Caco-2 (cell line): ENCODE measurements around the gene MRGPRG. TPM values are rescaled to one million over a fixed set of nuclear protein-coding genes. Genes with fewer than 3 reads are reported as not detected.
"Not testable (repeated sequence)": the region's sequence is repeated elsewhere in the genome, so short reads cannot be mapped to it uniquely, and the experiment has no call there.

Experiments
- Bru-seq: library from RNA; stranded (reverse); fragments of 400-500 nt; gene quantifications from one replicate; lab custom pipeline; 2021; lab: Mats Ljungman, UMichigan
- BruChase-seq, 2 experiments: library from RNA; stranded (reverse); fragments of 400-500 nt; gene quantifications; one replicate each; lab custom pipeline; 2021; lab: Mats Ljungman, UMichigan
- BruUV-seq: library from RNA; stranded (reverse); fragments of 400-500 nt; replicated peaks from 2 replicates; lab custom pipeline; 2021; lab: Mats Ljungman, UMichigan
- CTCF ChIA-PET: fragments of 300-600 bp; sonication (Branson Sonifier 250); formaldehyde crosslinking; loops from one replicate; lab custom pipeline; 2022; ENCODE audit warnings: antibody characterized with exemption; lab: Charles Lee
- POLR2A ChIA-PET: fragments of 300-600 bp; sonication (Branson Sonifier 250); formaldehyde crosslinking; loops from one replicate; lab custom pipeline; 2022; ENCODE audit warnings: antibody characterized with exemption; lab: Charles Lee
- DNase-seq, 2 experiments: peaks; one replicate each; pipeline versions ENCODE4 v3.0.0 to v3.0.0-alpha.2; 2020 to 2022
- H3K27me3 ChIP-seq: replicated peaks from 2 replicates; pipeline ENCODE4 v1.6.0; 2011; ENCODE audit warnings: low read length; ENCODE audit not compliant: control insufficient read depth, insufficient read depth
- H3K36me3 ChIP-seq: 2 replicates; pipeline ENCODE4 v1.5.1; 2011; ENCODE audit warnings: low read length; ENCODE audit not compliant: control insufficient read depth, insufficient read depth
- H3K4me1 ChIP-seq: fragments of 250-450 bp; sonication (Bioruptor Pico); 2 replicates; pipeline ENCODE4 v1.5.1; 2020; ENCODE audit warnings: mild to moderate bottlenecking
- H3K4me3 ChIP-seq: 2 replicates; pipeline ENCODE4 v1.5.1; 2011; ENCODE audit warnings: low read depth, mild to moderate bottlenecking, control low read depth, low read length
- H3K9me3 ChIP-seq: fragments of 250-450 bp; sonication (Bioruptor Pico); 2 replicates; pipeline ENCODE4 v1.5.1; 2020; ENCODE audit warnings: mild to moderate bottlenecking, moderate library complexity
- H3K27ac Mint-ChIP-seq: one replicate; pipeline ENCODE4 v1.8.0; 2022; ENCODE audit warnings: mixed read lengths; ENCODE audit not compliant: unreplicated experiment
- H3K27me3 Mint-ChIP-seq: one replicate; pipeline ENCODE4 v1.8.0; 2022; ENCODE audit warnings: mixed read lengths; ENCODE audit not compliant: insufficient read depth, unreplicated experiment
- H3K36me3 Mint-ChIP-seq: one replicate; pipeline ENCODE4 v1.8.0; 2022; ENCODE audit warnings: mild to moderate bottlenecking, mixed read lengths; ENCODE audit not compliant: insufficient read depth, unreplicated experiment
- H3K4me1 Mint-ChIP-seq: one replicate; pipeline ENCODE4 v1.8.0; 2022; ENCODE audit warnings: low read depth, mixed read lengths; ENCODE audit not compliant: unreplicated experiment
- H3K4me3 Mint-ChIP-seq: one replicate; pipeline ENCODE4 v1.8.0; 2022; ENCODE audit warnings: mild to moderate bottlenecking, moderate library complexity, mixed read lengths; ENCODE audit not compliant: unreplicated experiment
- H3K9me3 Mint-ChIP-seq: one replicate; pipeline ENCODE4 v1.8.0; 2022; ENCODE audit warnings: mixed read lengths; ENCODE audit not compliant: unreplicated experiment
- intact Hi-C: fragments of 100-400 bp; cut with micrococcal nuclease; formaldehyde crosslinking; loops from one replicate; pipeline ENCODE4 v1.10.0; 2022; ENCODE audit not compliant: unreplicated experiment
- long read RNA-seq: library from polyadenylated mRNA; stranded (forward); transcript quantifications from one replicate; pipeline ENCODE4 v2.0.0, GENCODE V29; 2022
- total RNA-seq: library from RNA; stranded (reverse); gene quantifications from 2 replicates; pipeline ENCODE4 v1.2.3, GENCODE V29; 2022
- TF ChIP-seq, protein P1 (sequence below), 2 experiments: fragments of 200-600 bp in 1 of 2; IDR thresholded peaks; 1 replicate in 1 of 2; 2 replicates in 1 of 2; pipeline versions ENCODE4 v1.5.1 to v1.8.0; 2011 to 2022; ENCODE audit warnings: antibody characterized with exemption in 1 of 2, control low read depth in 1 of 2, inconsistent platforms in 1 of 2, low read depth in 1 of 2, low read length in 1 of 2, mild to moderate bottlenecking in 1 of 2, moderate library complexity in 1 of 2; ENCODE audit not compliant: insufficient read depth in 1 of 2, severe bottlenecking in 1 of 2, unreplicated experiment in 1 of 2

The MRGPRG gene, protein sequence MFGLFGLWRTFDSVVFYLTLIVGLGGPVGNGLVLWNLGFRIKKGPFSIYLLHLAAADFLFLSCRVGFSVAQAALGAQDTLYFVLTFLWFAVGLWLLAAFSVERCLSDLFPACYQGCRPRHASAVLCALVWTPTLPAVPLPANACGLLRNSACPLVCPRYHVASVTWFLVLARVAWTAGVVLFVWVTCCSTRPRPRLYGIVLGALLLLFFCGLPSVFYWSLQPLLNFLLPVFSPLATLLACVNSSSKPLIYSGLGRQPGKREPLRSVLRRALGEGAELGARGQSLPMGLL
- total RNA-seq: not detected in 2 replicates
- not detected for Bru-seq, nascent RNA
- not detected for BruChase-seq, experiment 1, labeled RNA remaining after a 2-hour chase
- BruChase-seq, experiment 2, labeled RNA remaining after a 6-hour chase: not detected
- long read RNA-seq: 0 reads

DNA sequence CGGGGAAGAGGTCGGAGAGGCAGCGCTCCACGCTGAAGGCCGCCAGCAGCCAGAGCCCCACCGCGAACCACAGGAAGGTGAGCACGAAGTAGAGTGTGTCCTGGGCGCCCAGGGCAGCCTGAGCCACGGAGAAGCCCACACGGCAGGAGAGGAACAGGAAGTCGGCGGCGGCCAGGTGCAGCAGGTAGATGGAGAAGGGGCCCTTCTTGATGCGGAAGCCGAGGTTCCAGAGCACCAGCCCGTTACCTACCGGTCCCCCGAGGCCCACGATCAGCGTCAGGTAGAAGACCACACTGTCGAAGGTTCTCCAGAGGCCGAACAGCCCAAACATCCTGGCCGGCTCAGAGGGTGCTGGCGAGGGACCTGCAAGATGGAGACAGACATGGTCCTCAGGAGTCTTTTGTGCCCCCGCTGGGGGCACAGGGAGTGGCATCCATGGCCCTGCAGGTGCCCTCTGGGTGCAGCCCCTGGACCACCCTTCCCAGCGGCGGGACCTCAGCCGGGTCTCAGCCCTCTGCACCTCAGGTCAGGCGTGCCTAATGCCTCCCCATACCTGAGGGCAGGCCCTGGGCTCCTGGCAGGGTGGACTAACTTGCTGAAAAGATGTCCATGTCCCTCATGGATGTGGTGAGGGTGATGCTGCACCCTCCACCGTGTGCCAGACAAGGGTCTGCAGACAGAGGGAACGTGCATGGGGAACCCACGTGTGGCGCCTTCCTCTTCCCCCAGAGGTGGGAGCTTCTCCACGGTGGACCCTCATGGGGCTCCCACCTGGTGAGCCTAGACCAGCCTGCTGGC is at the start of gene MRGPRG:
MRGPRG (minus strand) TSS at position 331 of the 798 bp plus-strand sequence; CDS start at position 331, 0 bp downstream.
- peak in 1 of 2 experiments; percentile 32 for DNase-seq
- no peaks in the 10 kb centered on the region for H3K9me3 ChIP-seq
- no peaks in the 10 kb centered on the region for H3K36me3 Mint-ChIP-seq
- no peaks in the 10 kb centered on the region for H3K36me3 ChIP-seq
- H3K4me3 Mint-ChIP-seq: no peak within 1 kb of the TSS
- no peaks in the 10 kb centered on the region for H3K9me3 Mint-ChIP-seq
- CTCF ChIA-PET: no interaction called here
- no peaks in the 10 kb centered on the region for H3K4me1 Mint-ChIP-seq
- TF ChIP-seq, protein P1, sequence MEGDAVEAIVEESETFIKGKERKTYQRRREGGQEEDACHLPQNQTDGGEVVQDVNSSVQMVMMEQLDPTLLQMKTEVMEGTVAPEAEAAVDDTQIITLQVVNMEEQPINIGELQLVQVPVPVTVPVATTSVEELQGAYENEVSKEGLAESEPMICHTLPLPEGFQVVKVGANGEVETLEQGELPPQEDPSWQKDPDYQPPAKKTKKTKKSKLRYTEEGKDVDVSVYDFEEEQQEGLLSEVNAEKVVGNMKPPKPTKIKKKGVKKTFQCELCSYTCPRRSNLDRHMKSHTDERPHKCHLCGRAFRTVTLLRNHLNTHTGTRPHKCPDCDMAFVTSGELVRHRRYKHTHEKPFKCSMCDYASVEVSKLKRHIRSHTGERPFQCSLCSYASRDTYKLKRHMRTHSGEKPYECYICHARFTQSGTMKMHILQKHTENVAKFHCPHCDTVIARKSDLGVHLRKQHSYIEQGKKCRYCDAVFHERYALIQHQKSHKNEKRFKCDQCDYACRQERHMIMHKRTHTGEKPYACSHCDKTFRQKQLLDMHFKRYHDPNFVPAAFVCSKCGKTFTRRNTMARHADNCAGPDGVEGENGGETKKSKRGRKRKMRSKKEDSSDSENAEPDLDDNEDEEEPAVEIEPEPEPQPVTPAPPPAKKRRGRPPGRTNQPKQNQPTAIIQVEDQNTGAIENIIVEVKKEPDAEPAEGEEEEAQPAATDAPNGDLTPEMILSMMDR (IDR thresholded peaks at IDR 0.05; ENCODE audit: insufficient read depth in 1 of 2, low read depth in 1 of 2, low read length in 1 of 2, severe bottlenecking in 1 of 2, unreplicated experiment in 1 of 2): no peak
- H3K4me1 ChIP-seq: no peaks in the 10 kb centered on the region
- peaks cover 45% of the 10 kb centered on the region for H3K27me3 Mint-ChIP-seq
- BruUV-seq: no TSS peak
- intact Hi-C loops: loop anchor here (5.0 kb wide), 1 partner anchor 126 kb away; no protein-coding TSS in a partner anchor
- peaks cover 4% of the 10 kb centered on the region for H3K27me3 ChIP-seq
- H3K27ac Mint-ChIP-seq: no peak within 1 kb of the TSS
- POLR2A ChIA-PET: no interaction called here
- H3K4me3 ChIP-seq: no peak within 1 kb of the TSS

DNA sequence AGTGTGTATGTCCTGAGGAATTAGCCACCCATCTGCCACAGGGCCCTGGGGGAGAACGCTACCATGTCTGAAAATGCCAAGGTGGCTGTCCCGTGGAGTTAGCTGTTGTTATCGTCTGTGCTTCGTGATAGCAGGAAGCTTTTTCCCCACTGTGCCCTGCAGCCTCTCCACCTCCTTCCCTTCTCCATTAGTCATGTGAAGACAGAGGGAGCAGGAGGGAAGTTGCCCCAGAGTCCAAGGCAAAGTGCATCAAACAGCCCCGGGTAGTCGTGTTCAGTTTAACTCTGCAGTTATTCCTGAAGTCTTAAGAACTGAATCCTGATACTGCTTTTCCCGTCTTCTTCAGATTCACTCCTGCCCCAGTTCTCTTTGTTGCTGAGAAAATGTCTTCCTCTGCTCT is 43.9 kb upstream of the MRGPRG start:
- POLR2A ChIA-PET, H3K9me3 Mint-ChIP-seq, BruUV-seq, H3K4me3 ChIP-seq, DNase-seq, H3K4me1 ChIP-seq, H3K36me3 Mint-ChIP-seq, H3K4me3 Mint-ChIP-seq, intact Hi-C loops, H3K27ac Mint-ChIP-seq, H3K9me3 ChIP-seq, H3K27me3 ChIP-seq, H3K4me1 Mint-ChIP-seq, CTCF ChIA-PET, H3K36me3 ChIP-seq, H3K27me3 Mint-ChIP-seq: not testable (repeated sequence)

DNA sequence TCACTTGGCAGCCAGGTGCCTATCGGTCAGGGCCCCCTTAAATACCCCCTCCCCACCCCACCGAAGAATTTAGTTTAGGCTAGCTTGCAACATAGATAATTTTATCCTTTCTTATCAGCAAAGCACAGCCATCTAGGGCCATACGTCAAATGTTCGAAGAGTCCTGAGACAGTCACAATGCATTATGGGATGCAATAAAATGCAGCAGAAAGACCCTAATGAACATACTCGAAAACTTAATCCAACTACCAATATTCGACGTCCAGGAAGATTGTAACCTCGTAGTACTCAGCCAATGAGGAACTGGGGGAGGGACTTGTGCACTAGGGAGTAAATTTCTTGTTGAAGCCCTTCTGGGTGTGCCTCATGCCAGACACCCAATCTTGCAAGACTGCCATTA is 43.2 kb upstream of the MRGPRG start:
- H3K4me3 ChIP-seq, H3K27me3 Mint-ChIP-seq, H3K36me3 ChIP-seq, H3K9me3 Mint-ChIP-seq, H3K9me3 ChIP-seq, POLR2A ChIA-PET, DNase-seq, CTCF ChIA-PET, H3K4me1 ChIP-seq, H3K4me3 Mint-ChIP-seq, H3K36me3 Mint-ChIP-seq, H3K27me3 ChIP-seq, intact Hi-C loops, H3K4me1 Mint-ChIP-seq, H3K27ac Mint-ChIP-seq, BruUV-seq: not testable (repeated sequence)

DNA sequence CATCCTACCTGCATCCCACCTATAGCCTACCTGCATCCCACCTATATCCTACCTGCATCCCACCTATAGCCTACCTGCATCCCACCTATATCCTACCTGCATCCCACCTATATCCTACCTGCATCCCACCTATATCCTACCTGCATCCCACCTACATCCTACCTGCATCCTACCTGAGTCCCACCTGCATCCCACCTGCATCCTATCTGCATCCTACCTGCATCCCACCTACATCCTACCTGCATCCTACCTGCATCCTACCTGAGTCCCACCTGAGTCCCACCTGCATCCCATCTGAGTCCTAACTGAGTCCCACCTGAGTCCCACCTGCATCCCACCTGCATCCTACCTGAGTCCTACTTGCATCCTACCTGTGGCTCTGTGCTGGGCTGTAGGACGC is 38.9 kb upstream of the MRGPRG start:
- H3K4me1 ChIP-seq, H3K4me1 Mint-ChIP-seq, intact Hi-C loops, BruUV-seq, CTCF ChIA-PET, DNase-seq, H3K36me3 ChIP-seq, H3K36me3 Mint-ChIP-seq, H3K4me3 Mint-ChIP-seq, POLR2A ChIA-PET, H3K27me3 Mint-ChIP-seq, H3K27me3 ChIP-seq, H3K9me3 Mint-ChIP-seq, H3K4me3 ChIP-seq, H3K27ac Mint-ChIP-seq, H3K9me3 ChIP-seq: not testable (repeated sequence)

DNA sequence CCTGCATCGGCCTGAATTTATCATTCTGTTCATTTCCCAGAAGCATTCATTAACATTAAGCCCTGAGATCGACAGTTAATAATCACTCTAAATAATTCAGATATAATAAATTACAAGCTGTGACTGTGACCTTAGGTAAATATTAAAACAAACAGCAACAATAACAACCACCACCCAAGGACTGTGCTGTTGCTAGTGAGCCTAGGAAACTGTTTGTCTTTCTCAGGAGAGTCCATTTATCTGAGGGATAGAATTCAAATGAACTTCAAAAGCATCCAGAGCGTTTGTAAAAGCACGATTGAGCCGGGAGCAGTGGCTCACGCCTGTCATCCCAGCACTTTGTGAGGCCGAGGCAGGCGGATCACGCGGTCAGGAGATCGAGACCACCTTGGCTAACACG is 36.6 kb upstream of the MRGPRG start:
- POLR2A ChIA-PET, H3K27ac Mint-ChIP-seq, H3K36me3 Mint-ChIP-seq, H3K4me3 ChIP-seq, H3K36me3 ChIP-seq, H3K4me1 Mint-ChIP-seq, BruUV-seq, H3K4me1 ChIP-seq, DNase-seq, intact Hi-C loops, H3K9me3 ChIP-seq, H3K27me3 ChIP-seq, CTCF ChIA-PET, H3K4me3 Mint-ChIP-seq, H3K27me3 Mint-ChIP-seq, H3K9me3 Mint-ChIP-seq: not testable (repeated sequence)

DNA sequence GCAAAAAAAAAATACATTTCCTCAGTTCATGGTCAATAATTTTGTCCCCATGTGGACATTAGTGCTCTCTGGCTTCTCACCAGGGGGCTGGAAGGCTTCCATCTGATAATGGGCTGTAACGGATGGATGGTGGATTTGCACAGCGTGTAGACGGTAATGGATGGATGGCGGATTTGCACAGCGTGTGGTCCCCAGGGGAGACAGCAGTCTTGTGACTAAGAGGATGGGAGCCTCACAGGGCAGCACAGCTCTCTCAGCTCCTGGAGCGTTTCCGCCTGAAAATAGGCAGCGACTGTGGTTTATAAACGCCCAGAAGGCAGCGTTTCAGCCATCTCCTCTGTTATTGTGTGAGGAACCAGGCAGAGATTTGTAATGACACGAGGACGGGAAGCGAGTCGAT is 36.2 kb upstream of the MRGPRG start:
- BruUV-seq, intact Hi-C loops, H3K4me1 Mint-ChIP-seq, H3K36me3 Mint-ChIP-seq, H3K27me3 Mint-ChIP-seq, H3K27me3 ChIP-seq, H3K4me3 Mint-ChIP-seq, H3K9me3 Mint-ChIP-seq, CTCF ChIA-PET, POLR2A ChIA-PET, H3K4me1 ChIP-seq, DNase-seq, H3K27ac Mint-ChIP-seq, H3K9me3 ChIP-seq, H3K4me3 ChIP-seq, H3K36me3 ChIP-seq: not testable (repeated sequence)
